ENCODE measurements around the gene STK11. TPM values are rescaled to one million over a fixed set of nuclear protein-coding genes. Genes with fewer than 3 reads are reported as not detected.

Gene STK11
- total and polyA plus RNA-seq, 12 donors = 37.8 to 148 (median 93.7) TPM

GRCh38 chr19:1271528-1272422, 66.2 kb downstream of the STK11 start:
- Histone ChIP-seq H3K27ac (peak overlapping the region in 4 of 5 donors; percentile 8 to 100 (median 99)), H3K4me1 (replicated peaks in 1 of 2) (peaks cover 57 to 82% of the 10 kb centered on the region in 2 donors), H3K36me3 (replicated peaks in 1 of 2) (peaks cover 0 to 47% of the 10 kb centered on the region in 2 donors), H3K9me3 (replicated peaks in 1 of 3) (no peaks in the 10 kb centered on the region), H3K27me3 (no peaks in the 10 kb centered on the region), H3K4me3 (peak overlapping the region in 1 of 4 donors; percentile 84)
- no peak for TF ChIP-seq CTCF (IDR thresholded peaks at IDR 0.05)
- intact Hi-C loops (cut with DNase I) = loop anchor here in 1 of 2 donors (10.0 kb wide), 1 partner anchor 163 kb away; the partner anchor contains the start of gene RPS15
- 56 to 66% (median 59%) methylated on average over 9 to 37 of the region's 37 CpGs for WGBS, 4 donors
- DNase-seq = peak in 4 of 7 donors; percentile 49 to 71 (median 58)

DNA sequence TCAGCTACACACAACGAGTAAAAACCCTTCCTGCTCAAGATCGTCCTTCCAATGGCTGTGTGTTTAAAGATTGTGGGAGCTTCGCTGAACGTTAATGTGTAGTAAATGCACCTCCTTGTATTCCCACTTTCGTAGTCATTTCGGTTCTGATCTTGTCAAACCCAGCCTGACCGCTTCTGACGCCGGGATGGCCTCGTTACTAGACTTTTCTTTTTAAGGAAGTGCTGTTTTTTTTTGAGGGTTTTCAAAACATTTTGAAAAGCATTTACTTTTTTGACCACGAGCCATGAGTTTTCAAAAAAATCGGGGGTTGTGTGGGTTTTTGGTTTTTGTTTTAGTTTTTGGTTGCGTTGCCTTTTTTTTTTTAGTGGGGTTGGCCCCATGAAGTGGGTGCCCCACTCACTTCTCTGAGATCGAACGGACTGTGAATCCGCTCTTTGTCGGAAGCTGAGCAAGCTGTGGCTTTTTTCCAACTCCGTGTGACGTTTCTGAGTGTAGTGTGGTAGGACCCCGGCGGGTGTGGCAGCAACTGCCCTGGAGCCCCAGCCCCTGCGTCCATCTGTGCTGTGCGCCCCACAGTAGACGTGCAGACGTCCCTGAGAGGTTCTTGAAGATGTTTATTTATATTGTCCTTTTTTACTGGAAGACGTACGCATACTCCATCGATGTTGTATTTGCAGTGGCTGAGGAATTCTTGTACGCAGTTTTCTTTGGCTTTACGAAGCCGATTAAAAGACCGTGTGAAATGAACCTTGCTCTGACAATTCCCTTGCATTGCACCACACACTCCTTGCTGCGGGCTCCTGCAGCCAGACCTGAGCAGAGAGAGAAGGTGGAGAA, 67.1 kb downstream of the STK11 start:
- WGBS, 4 donors = 74 to 75% (median 74%) methylated on average over 32 to 33 of the region's 33 CpGs
- peaks cover 0 to 53% of the 10 kb centered on the region in 2 donors for H3K36me3 ChIP-seq (replicated peaks in 1 of 2)
- TF ChIP-seq CTCF (IDR thresholded peaks at IDR 0.05) = no peak
- TF ChIP-seq POLR2A (IDR thresholded peaks at IDR 0.05) = no peak
- H3K4me1 ChIP-seq (replicated peaks in 1 of 2) = peaks cover 51 to 75% of the 10 kb centered on the region in 2 donors
- H3K9me3 ChIP-seq (replicated peaks in 1 of 3) = no peaks in the 10 kb centered on the region
- intact Hi-C loops (cut with DNase I) = loop anchor here in 1 of 2 donors (10.0 kb wide), 1 partner anchor 162 kb away; the partner anchor contains the start of gene RPS15
- no peaks in the 10 kb centered on the region for H3K27me3 ChIP-seq
- peak overlapping the region in 3 of 5 donors; percentile 99 to 100 (median 99) for H3K27ac ChIP-seq
- DNase-seq = peak in 3 of 7 donors; percentile 45 to 68 (median 50)
- no peak overlapping the region for H3K4me3 ChIP-seq

GRCh38 chr19:1273263-1274041, 67.9 kb downstream of the STK11 start:
- Histone ChIP-seq H3K27me3 (no peaks in the 10 kb centered on the region), H3K27ac (peak overlapping the region in 4 of 5 donors; percentile 96 to 100 (median 98)), H3K36me3 (replicated peaks in 1 of 2) (peaks cover 0 to 55% of the 10 kb centered on the region in 2 donors), H3K4me1 (replicated peaks in 1 of 2) (peaks cover 51 to 69% of the 10 kb centered on the region in 2 donors), H3K9me3 (replicated peaks in 1 of 3) (no peaks in the 10 kb centered on the region), H3K4me3 (no peak overlapping the region)
- TF ChIP-seq POLR2A (IDR thresholded peaks at IDR 0.05) (no peak), CTCF (IDR thresholded peaks at IDR 0.05) (no peak)
- DNase-seq = peak in 3 of 7 donors; percentile 48 to 71 (median 49)
- intact Hi-C loops (cut with DNase I) = loop anchor here in 1 of 2 donors (10.0 kb wide), 1 partner anchor 161 kb away; the partner anchor contains the start of gene RPS15
- WGBS, 4 donors = 75 to 84% (median 77%) methylated on average over 19 to 25 of the region's 25 CpGs
